ENCODE results near the gene OR9Q1. TPM values are rescaled to one million over a fixed set of nuclear protein-coding genes. Genes with fewer than 3 reads are reported as not detected.

OR9Q1 gene
- total RNA-seq, 2 donors from 2014 or later = not detected

DNA sequence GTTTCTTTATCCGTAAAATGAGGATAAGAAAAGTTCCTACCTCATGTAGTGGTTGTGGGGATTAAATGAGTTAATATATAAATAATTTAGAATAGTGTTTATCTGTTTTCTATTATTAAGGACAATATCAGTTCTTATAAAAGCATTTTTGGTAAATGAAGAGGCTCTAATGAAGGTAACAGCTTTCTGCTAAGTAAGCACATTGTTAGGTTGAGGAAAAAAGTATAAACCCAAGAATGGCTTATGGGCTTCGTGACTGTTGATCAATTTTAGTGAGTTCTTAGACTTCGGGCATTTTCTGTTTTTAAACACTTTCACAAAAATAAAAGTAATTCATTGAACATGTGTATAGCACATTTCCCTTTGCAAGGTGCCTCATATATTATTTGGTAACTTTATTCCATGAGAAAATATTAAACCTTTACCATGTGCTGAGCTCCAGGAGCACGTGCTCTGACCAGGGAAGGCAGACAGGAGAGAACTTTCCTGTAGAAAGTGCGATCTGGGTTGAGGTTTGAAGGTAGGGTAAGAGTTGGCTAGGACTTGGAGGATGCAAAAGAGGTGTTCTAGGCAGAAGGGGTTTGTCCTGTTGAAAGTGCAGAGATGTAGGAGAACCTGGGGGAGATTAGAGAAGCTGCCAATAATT lies 153.9 kb downstream of the OR9Q1 start:
- Histone ChIP-seq H3K27ac (no peak overlapping the region), H3K4me1 (replicated peaks) (no peaks in the 10 kb centered on the region), H3K27me3 (replicated peaks; ENCODE audit: insufficient read depth) (no peaks in the 10 kb centered on the region), H3K4me3 (no peak overlapping the region), H3K9me3 (no peaks in the 10 kb centered on the region), H3K36me3 (no peaks in the 10 kb centered on the region)
- intact Hi-C loops (cut with DNase I) = no loop called here
- TF ChIP-seq, protein P1, sequence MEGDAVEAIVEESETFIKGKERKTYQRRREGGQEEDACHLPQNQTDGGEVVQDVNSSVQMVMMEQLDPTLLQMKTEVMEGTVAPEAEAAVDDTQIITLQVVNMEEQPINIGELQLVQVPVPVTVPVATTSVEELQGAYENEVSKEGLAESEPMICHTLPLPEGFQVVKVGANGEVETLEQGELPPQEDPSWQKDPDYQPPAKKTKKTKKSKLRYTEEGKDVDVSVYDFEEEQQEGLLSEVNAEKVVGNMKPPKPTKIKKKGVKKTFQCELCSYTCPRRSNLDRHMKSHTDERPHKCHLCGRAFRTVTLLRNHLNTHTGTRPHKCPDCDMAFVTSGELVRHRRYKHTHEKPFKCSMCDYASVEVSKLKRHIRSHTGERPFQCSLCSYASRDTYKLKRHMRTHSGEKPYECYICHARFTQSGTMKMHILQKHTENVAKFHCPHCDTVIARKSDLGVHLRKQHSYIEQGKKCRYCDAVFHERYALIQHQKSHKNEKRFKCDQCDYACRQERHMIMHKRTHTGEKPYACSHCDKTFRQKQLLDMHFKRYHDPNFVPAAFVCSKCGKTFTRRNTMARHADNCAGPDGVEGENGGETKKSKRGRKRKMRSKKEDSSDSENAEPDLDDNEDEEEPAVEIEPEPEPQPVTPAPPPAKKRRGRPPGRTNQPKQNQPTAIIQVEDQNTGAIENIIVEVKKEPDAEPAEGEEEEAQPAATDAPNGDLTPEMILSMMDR (IDR thresholded peaks at IDR 0.05) = no peak
- TF ChIP-seq POLR2A (IDR thresholded peaks at IDR 0.05) (no peak), POLR2AphosphoS5 (IDR thresholded peaks at IDR 0.05) (no peak)
- 84% methylated on average over 5 of the region's 5 CpGs for WGBS
- no peak for DNase-seq (ENCODE audit: low spot score)

- Histone ChIP-seq H3K36me3 (no peaks in the 10 kb centered on the region), H3K9me3 (no peaks in the 10 kb centered on the region), H3K4me1 (replicated peaks) (no peaks in the 10 kb centered on the region), H3K27ac (no peak overlapping the region), H3K27me3 (replicated peaks; ENCODE audit: insufficient read depth) (no peaks in the 10 kb centered on the region), H3K4me3 (no peak overlapping the region)
- DNase-seq (ENCODE audit: low spot score) = no peak
- intact Hi-C loops (cut with DNase I) = no loop called here
- WGBS = 87% methylated on average over 6 of the region's 6 CpGs
- no peak for TF ChIP-seq POLR2AphosphoS5 (IDR thresholded peaks at IDR 0.05)
- TF ChIP-seq, protein P1 (IDR thresholded peaks at IDR 0.05) = no peak
- TF ChIP-seq POLR2A (IDR thresholded peaks at IDR 0.05) = no peak
Observed at GRCh38 chr11:58178444-58178843, 154.8 kb downstream of the OR9Q1 start.

GRCh38 chr11:58179648-58180047 lies 156.0 kb downstream of the OR9Q1 start:
- H3K9me3 ChIP-seq = no peaks in the 10 kb centered on the region
- no peaks in the 10 kb centered on the region for H3K4me1 ChIP-seq (replicated peaks)
- no peak overlapping the region for H3K4me3 ChIP-seq
- WGBS = 81% methylated on average over 7 of the region's 7 CpGs
- no peak overlapping the region for H3K27ac ChIP-seq
- no peaks in the 10 kb centered on the region for H3K27me3 ChIP-seq (replicated peaks; ENCODE audit: insufficient read depth)
- H3K36me3 ChIP-seq = no peaks in the 10 kb centered on the region
- TF ChIP-seq, protein P1 (IDR thresholded peaks at IDR 0.05) = no peak
- no peak for TF ChIP-seq POLR2A (IDR thresholded peaks at IDR 0.05)
- TF ChIP-seq POLR2AphosphoS5 (IDR thresholded peaks at IDR 0.05) = no peak
- intact Hi-C loops (cut with DNase I) = no loop called here
- DNase-seq (ENCODE audit: low spot score) = no peak

DNA sequence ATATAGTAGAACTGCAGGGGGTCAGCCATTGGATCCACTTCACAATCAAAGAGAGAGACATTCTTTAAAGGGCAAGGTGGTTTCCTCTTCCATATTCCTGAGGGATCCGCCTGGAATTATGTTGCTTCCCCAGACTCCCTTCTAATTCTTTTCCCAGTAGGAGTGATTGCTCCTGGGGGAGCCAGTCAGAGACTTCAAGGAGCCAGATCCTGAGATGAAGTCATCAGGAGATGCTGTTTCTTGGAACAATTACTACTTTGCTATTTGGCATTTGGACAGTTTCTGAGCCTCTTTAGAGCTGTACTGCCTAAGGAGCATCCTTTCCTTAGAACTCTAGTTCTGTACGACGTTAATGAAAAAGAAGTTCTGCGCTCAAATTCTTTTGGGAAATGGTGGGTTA lies 163.3 kb downstream of the OR9Q1 start:
- no peak for DNase-seq (ENCODE audit: low spot score)
- H3K27ac ChIP-seq = no peak overlapping the region
- H3K9me3 ChIP-seq = no peaks in the 10 kb centered on the region
- WGBS = 91% methylated on average over 4 of the region's 4 CpGs
- no peaks in the 10 kb centered on the region for H3K4me1 ChIP-seq (replicated peaks)
- intact Hi-C loops (cut with DNase I) = no loop called here
- no peaks in the 10 kb centered on the region for H3K27me3 ChIP-seq (replicated peaks; ENCODE audit: insufficient read depth)
- no peak overlapping the region for H3K4me3 ChIP-seq
- TF ChIP-seq, protein P1 (IDR thresholded peaks at IDR 0.05) = no peak
- no peak for TF ChIP-seq POLR2A (IDR thresholded peaks at IDR 0.05)
- no peak for TF ChIP-seq POLR2AphosphoS5 (IDR thresholded peaks at IDR 0.05)
- no peaks in the 10 kb centered on the region for H3K36me3 ChIP-seq

- intact Hi-C loops (cut with DNase I) = no loop called here
- TF ChIP-seq, protein P1 (IDR thresholded peaks at IDR 0.05) = no peak
- TF ChIP-seq POLR2A (IDR thresholded peaks at IDR 0.05) (no peak), POLR2AphosphoS5 (IDR thresholded peaks at IDR 0.05) (no peak)
- Histone ChIP-seq H3K4me1 (replicated peaks) (no peaks in the 10 kb centered on the region), H3K4me3 (no peak within 1 kb of the TSS), H3K27me3 (replicated peaks; ENCODE audit: insufficient read depth) (no peaks in the 10 kb centered on the region), H3K9me3 (no peaks in the 10 kb centered on the region), H3K27ac (no peak within 1 kb of the TSS), H3K36me3 (no peaks in the 10 kb centered on the region)
- WGBS = 94% methylated on average over 2 of the region's 2 CpGs
- DNase-seq (ENCODE audit: low spot score) = no peak
Observed at GRCh38 chr11:58188770-58189169, 165.1 kb downstream of the OR9Q1 start, which contains the start of gene OR9Q2. Gene OR9Q2, plus strand, starts transcription at chr11:58189070. Its CDS starts 1,421 bp downstream, at chr11:58190491.
